NCI-H526 (cell line): ENCODE measurements around the gene RRH.
A peak's percentile ranks its signal among the peaks of the same experiment; 100 is the strongest.
"Not testable (repeated sequence)": the region's sequence is repeated elsewhere in the genome, so short reads cannot be mapped to it uniquely, and the experiment has no call there.

Experiments used
- DNase-seq, 2 experiments: peaks; one replicate each; lab custom pipeline; 2025; lab: John Stamatoyannopoulos, UW

The RRH gene, protein sequence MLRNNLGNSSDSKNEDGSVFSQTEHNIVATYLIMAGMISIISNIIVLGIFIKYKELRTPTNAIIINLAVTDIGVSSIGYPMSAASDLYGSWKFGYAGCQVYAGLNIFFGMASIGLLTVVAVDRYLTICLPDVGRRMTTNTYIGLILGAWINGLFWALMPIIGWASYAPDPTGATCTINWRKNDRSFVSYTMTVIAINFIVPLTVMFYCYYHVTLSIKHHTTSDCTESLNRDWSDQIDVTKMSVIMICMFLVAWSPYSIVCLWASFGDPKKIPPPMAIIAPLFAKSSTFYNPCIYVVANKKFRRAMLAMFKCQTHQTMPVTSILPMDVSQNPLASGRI

DNA sequence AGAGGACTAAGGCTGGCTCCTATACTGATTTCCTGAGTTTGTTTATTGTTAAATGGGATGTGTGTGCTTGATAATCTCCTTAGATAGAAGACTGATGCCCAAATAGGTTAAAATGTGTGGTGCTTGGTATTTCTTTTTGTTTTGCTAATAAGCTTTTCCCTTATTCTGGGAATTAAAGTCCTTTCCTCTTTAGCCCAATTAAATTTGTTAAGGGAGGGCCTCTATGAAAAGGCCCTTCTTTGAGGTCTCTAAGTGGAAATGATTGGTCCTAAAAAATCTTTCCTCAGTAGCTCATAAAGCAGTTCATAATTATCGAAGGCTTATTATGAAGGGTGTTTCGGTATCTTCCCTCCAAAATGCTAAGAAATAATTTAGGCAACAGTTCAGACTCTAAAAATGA lies at the start of gene RRH:
RRH (plus strand) TSS at position 301 of the 400 bp plus-strand sequence; CDS start at position 357, 56 bp downstream.
- DNase-seq = no peak

DNA sequence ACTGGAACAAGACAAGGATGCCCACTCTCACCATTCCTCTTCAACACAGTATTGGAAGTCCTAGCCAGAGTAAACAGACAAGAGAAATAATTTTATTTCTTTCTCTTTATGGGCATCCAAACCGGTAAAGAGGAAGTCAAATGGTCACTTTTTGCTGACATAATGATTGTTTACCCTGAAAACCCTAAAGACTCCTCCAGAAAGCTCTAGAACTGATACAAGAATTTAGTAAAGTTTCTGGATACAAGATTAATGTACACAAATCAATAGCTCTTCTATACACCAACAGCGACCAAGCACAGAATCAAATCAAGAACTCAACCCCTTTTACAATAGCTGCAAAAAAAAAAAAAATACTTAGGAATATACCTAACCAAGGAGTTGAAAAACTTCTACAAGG lies 45.7 kb upstream of the RRH start:
- not testable (repeated sequence) for DNase-seq

DNA sequence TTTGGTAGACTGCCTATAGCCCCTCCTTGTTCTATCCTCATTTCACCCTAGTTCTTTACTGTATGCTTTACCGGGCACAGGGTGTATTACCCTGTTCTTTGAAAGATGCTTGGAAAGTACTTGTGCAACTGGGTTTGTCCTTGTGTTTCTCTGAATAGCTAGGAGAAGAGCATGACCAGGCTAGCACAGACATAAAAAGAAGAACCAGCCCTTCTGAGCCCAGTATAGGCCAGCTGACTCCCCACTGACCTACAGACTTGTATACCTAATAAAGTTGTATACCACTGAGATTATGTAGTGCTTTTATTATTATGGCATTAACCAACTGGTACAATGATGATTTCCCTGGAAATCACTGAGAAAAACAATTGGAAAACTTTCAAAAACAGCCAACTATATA lies 40.9 kb upstream of the RRH start:
- DNase-seq = no peak

DNA sequence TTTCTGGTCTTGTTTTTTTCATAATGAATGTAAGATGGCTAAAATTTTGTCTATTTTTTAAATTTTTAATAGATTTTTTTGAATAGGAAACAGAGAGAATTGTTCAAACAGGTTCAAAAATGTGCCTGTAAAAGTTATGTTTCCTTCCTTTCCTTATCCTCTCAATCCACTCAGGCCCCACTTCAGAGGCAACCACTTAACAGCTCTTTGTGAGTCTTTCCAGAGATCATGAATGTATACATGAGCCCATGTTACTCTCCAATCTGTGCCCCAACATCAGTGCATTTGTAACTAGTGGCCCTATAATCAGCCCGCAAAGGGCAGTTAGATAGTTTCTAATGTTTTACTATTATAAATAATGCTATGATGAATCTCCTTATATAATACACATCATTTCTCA lies 40.0 kb upstream of the RRH start:
- DNase-seq = no peak

DNA sequence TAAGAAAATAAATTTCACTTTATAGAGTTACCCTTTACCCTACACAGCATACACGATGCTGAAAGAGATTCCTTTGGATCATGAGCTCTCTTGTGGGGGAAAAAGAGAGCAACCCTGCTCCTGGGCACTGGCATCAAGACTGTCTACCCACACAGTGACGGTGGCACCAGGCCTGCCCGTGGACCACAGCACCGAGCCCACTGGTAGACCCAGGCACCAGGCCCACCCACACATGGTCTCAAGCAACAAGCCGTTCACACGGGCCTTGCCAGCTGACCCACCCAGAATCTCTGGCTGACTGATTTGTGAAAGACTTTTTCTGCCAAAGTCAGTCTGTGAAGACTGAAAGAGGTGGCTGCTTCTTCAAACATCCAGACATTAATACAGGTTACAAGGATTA lies 32.7 kb upstream of the RRH start:
- no peak for DNase-seq

DNA sequence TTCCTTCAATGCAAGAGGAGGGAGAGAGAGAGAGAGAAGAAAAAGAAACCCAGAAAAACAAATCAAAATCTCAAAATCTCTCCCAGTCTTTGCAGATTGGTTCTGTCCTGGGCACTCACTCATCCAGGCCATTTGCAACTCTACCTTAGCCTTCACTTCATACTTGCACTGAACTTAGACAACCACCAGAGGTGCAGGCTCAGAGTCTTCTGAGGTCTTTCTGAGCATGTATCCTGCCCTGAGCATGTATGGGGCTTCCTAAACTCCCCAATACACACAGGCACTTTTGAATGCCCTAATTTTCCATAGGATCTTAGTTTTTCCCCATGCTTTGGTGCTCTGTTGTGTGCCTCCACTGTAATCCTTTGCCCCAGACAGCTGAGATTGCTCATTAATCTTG lies 28.9 kb upstream of the RRH start:
- DNase-seq = no peak

DNA sequence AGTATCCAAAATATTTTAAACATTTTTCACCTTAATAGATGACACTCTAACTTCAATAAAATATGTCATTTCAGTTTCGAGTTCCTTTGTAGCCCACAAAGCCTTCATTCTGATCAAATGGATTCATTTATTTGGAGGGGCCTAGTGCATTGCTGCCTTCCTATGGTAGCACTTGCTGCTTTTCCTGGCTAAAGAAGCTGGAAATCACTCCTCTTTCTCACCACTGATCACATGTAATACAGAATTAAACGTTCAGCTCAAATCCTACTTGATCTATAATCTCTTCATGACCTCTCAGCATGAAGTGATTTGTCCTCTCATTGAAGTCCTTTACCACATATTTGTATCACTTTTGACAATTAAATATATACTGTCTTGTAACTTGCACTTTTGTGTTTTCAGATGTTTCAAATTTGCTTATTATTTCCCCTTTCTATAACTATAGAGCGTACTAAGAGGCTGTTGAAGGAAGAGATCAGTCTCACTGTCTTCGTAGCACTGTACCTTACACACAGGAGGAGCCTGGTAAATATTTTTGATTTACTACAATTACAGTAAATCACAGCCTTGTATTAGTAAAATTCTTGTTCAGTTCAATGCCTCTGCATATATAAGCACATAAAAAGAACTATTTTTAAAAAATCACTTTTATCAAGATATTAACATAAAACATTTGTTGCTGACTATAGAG lies 26.5 kb upstream of the RRH start:
- no peak for DNase-seq

DNA sequence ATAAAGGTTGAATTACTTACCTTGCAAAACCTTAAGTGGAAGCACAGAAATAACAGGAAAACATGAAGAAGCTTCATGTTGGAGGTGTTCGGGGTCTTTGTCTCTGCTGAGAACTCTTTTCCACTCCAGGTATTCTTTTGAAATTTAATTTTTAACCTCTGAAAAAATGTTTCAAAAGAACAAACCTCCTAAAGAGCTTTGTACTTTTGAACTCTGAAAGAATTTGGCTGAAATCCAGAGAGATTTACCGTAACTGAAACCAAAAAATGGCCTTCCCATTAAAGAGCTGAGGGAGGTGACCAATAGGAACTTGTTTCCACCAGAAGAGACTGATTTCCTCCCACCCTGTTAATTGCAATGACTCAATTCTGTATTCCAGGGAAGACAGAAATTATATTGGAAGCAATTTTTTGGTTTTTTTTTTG lies 25.9 kb upstream of the RRH start, which contains the start of gene CFI:
CFI (minus strand) TSS at position 105 of the 425 bp plus-strand sequence; CDS start at position 77, 28 bp downstream.
- no peak for DNase-seq

DNA sequence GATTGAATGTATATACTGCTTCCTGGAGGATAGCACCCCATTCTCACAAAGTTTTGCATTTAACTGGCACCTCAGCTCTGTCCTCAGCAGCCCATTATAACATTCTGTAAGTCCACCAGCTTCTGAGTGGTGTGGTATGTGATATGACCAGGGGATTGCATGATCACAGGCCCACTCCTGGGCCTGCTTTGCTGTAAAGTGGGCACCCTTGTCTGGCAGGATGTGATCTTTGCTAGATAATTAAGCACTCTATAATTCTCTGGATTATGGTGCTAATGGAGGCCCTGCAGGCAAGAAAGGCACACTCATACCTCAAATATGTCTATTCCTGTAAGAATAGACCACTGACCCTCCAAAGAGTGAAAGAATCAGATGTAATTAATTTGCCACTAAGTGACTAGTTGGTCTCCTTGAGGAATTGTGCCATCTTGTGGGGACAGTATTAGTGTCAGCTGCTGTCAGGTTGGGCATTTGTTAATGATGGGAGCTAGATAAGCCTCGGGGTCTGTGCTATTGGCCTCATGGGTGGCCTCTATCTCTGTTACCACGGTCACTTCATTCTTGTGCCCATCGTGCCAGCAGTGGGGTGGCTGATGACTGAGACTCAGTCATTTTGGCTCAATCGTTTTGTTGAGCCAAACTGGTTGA lies 23.7 kb upstream of the RRH start:
- peak; percentile 41 to 76 for DNase-seq

DNA sequence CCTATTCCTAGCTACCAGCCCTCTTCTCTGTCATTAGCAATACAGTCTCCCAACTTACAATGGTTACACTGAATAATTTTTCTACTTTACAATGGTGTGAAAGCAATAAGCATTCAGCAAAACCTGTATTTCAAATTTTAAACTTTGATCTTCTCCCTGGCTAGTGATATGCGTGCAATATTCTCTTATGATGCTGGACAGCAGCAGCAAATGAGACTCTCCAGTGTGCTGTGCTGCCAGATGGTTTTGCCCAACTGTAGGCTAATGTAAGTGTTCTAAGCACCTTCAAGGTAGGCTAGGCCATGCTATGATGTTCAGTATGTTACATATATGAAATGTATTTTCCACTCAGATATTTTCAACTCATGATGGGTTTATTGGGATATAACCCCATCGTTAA lies 18.1 kb upstream of the RRH start:
- DNase-seq = no peak

DNA sequence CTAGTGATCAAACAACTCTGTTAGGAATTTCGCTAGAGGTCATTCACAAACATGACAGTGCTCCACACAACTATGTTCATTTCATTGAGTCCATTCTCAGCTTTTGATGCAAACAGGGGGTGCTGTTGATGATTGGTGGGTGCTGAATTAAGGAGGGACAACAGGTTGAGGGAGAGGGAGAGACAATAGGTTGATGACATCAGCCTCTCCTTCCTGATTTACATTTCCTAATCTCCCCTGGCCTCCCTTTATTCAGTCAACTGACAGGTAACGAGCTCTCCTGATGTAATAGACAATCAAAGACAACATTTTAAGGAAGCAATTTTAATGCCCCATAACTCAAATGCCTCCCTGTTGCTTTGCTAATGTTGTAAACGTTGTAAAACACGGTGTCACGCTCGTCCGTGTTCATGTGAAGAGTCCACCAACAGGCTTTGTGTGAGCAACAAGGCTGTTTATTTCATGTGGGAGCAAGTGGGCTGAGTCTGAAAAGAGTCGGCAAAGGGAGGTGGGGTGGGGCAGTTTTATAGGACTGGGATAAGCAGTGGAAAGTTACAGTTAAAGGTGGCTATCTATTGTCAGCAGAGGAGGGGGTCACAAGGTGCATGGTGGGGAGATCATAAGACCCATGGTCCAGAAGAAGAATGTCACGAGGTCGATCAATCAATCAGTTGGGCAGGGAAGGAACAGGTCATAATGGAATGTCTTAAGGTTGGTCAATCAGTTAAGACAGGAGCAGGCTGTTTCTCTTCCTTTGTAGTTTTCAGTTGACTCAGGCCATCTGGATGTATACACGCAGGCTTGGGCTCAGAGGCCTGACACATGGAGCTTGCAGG lies 17.0 kb upstream of the RRH start:
- no peak for DNase-seq

DNA sequence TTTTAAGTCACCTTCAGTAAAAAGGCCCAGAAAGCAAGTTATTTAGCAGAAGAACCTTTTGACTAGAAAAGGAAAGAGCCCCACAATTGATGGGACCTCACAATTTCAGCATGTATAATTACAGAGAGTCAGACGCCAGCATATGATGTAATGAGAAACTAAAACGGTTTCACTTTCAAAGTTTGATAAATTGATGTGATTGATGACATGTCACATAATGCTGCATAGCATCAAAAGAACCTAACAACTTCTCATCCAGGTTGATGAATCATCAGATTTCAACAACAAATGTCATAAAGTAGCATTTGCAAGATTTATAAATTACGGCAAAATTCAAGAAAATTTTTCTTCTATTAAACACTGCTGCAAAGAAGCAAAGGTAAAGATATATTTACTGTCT lies 16.1 kb upstream of the RRH start:
- no peak for DNase-seq

DNA sequence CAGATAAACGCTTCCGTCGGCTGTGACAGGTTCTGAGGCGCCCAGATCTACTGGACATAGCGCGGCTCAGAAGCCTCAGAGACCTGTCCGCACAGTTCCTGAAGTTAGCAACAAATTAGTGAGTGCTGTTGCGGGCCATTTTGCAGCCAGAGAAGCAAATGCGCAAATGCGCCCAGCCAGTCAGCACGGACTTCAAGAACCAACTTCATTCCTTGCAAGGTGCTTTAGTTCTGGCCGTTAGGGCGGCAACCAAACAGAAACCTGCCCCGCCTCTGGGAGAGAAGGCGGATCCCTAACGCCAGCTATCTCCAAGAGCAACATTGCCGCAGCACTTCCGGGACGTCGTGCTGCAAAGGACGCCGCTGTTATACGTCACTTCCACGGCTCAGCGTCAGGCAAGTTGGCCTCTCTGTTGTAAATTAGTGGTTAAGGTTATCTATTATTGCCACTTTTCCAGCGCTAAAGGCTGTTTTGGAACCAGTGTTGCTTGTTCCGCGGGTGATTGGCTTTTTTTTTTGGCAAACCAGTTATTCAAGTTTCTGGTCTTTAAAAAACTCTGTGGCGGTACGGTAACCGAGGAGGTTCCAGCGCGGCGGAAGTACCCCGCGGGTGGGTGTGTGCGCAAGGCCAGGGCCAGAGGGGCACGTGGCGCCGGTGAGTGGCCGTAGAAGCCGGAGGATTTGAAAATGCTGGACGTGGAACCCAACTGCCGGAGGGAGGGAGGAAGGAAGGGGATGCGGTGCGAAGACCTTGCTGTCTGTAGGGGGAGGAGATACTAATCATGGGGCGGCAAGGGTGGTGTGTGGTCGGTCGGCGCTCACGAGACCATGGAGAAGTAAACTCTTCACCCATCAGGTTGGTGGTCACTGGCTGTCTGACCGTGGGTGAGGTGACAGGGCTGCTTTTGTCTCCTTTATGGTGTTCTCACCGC lies 12.4 kb upstream of the RRH start, which contains the start of gene GAR1:
GAR1 (plus strand) TSS at position 612 of the 931 bp plus-strand sequence. CDS start 403 bp downstream, outside the sequence.
- DNase-seq = peak; percentile 89 to 94

DNA sequence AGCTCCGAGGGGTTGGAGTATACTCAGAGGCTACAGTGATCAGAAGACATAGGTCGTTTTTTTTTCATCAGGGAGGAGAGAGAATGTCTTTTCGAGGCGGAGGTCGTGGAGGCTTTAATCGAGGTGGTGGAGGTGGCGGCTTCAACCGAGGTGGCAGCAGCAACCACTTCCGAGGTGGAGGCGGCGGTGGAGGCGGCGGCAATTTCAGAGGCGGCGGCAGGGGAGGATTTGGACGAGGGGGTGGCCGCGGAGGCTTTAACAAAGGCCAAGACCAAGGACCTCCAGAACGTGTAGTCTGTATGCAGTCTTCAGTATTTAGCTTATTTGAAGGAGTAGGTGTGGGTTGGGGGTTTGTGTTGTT lies 11.7 kb upstream of the RRH start:
- DNase-seq = peak in 1 of 2 experiments; percentile 23

DNA sequence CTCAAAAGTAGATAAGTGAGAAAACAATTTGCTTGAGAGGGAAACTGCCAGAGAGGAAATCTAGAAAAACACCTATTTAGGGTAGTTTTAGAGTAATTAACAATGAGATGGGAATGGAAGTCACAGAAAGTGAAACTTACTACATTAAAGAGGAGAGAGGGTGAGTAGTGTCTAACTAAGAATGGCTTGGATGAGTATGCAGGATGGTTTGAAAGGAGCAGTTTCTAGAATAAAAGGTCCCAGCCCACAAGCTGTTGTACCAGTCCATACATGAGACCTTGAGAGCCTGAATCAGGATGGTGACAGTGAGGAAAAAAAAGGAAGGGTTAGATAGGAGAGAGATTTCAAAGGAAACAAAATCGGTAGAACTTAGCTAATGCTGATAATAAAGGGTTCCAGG lies 10.9 kb upstream of the RRH start:
- no peak for DNase-seq

DNA sequence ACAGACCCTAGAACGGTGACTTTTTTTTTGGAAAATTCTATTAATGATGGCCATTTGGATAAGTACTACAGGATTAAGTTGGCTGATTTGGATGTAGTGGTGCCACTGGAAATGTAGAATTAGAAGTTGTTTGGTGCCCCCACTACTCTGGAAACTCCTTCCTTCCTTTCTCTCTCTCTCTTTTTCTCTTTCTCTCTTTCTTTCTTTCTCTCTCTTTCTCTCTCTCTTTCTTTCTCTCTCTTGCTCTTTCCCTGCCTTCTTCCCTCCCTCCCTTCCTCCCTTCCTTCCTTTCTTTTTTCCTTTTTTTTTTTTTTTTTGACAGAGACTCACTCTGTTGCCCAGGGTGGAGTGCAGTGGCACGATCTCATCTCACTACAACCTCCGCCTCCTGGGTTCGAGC lies 9.5 kb upstream of the RRH start:
- no peak for DNase-seq

DNA sequence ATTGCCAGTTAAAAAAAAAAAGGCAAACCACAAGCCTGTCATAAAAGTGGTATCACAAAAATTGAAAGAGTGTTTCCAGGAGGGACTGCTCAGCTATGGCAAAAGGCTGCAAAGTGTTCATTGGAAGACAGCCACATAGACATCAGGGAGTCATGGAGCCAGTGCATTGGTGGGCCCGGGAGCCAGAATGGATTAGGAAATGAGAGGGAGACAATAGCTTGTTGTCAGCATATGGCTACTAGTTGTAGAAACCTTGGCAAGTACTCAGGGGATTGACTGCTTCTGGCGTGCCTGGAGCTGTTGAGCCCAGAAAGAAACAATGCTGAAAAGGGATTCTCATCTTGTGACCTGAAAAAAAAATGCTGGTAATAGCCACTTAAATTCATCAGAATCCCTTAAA lies 7.2 kb upstream of the RRH start:
- DNase-seq = no peak

DNA sequence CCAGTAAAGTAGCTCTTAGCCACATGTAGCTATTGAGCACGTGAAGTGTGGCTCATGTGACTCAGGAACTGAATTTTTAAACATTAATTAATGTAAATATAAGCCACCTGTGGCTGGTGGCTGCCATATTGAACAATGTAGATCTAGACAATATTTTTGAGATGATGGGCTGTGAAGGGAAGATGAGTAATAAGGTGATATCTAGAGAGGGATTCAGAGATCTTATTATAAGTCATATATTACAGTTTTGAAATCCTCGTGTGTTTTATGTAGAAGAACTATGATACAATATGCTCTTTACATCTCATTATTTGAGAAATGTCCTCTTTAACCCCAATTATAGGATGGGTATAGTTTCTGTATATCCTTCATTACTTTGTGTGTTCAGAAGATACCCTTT lies 6.6 kb upstream of the RRH start:
- DNase-seq = no peak

DNA sequence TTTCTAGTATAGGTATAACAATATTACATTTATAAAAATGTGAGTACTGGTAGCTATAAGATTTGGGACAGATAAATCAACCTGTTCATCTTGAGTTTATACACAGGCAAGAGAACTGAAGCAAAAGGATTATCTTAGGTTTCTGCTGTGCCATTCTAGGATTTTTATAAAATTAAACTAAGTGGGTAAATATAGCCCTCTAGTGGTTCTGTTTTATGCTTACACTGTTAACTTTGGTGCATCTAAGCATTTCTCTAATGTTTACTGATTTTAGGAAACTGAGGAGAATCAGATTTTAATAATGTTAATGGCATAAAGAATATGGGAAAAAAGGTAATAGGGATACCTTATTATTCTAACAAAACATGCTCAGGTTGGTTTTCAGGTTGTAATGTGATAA lies 1.1 kb upstream of the RRH start:
- DNase-seq = peak in 1 of 2 experiments; percentile 33

DNA sequence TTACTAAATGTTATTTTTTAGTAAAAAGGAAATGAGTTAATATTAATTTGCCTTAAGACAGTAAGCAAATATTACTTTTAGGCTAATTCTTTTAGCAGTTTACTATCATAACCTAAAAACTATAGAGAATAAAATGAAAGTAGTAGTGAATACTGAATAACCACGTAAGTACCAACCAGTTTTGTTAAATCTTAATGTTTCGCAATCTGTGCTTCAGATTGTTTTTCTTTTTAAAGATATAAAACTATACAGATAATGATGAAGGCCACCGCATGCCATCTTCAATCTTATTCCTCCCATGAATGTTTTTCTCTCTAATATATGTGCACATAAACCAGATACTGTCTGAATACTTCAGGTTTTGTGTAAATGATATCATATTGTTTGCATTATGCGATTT lies 6.0 kb downstream of the RRH start:
- DNase-seq = no peak

DNA sequence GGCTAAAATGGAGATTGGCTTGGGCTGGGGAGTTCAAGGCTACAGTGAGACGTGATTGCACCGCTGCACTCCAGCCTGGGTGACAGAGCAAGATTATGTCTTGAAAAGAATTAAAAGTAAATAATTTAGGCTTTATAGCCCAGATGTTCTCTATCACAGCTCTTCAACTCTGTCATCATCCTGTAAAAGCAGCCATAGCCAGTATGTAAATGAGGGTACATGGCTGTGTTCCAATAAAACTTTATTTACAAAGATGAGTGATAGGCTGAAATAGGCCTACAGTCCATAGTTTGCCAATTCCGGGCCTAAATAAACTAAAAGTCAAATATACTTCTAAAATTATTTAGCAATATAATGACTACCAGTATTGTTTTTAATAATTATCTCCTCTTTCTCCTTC lies 9.2 kb downstream of the RRH start:
- DNase-seq = no peak
